HAP-1 (cell line): Measurements from ENCODE around the gene DPCD.

Experiments used
- DNase-seq, 2 experiments: peaks; one replicate each; pipeline ENCODE4 v3.0.0-alpha.2; 2016 to 2020; ENCODE audit warnings: low spot score in 2 of 2
- H3K27me3 ChIP-seq: fragments of 250-450 bp; sonication (Bioruptor Pico); 2 replicates; pipeline ENCODE4 v1.5.1; 2020; ENCODE audit warnings: low read depth, mild to moderate bottlenecking, moderate library complexity
- H3K36me3 ChIP-seq: fragments of 250-450 bp; sonication (Bioruptor Pico); replicated peaks from 2 replicates; pipeline ENCODE4 v1.5.1; 2020; ENCODE audit warnings: mild to moderate bottlenecking
- H3K4me1 ChIP-seq: fragments of 250-450 bp; sonication (Bioruptor Pico); 2 replicates; pipeline ENCODE4 v1.5.1; 2020; ENCODE audit warnings: mild to moderate bottlenecking
- H3K4me3 ChIP-seq: fragments of 250-450 bp; sonication (Bioruptor Pico); 2 replicates; pipeline ENCODE4 v1.5.1; 2020; ENCODE audit warnings: mild to moderate bottlenecking, moderate library complexity
- H3K9me3 ChIP-seq: fragments of 250-450 bp; sonication (Bioruptor Pico); 2 replicates; pipeline ENCODE4 v1.5.1; 2020; ENCODE audit warnings: mild to moderate bottlenecking, moderate library complexity
- in situ Hi-C: fragments of 300-500 bp; cut with MboI; formaldehyde crosslinking; loops from 3 replicates; pipeline ENCODE4 v1.14.3; 2020; ENCODE audit warnings: low sequenced_read_pairs, inconsistent platforms, mixed read lengths

The DPCD gene

DNA sequence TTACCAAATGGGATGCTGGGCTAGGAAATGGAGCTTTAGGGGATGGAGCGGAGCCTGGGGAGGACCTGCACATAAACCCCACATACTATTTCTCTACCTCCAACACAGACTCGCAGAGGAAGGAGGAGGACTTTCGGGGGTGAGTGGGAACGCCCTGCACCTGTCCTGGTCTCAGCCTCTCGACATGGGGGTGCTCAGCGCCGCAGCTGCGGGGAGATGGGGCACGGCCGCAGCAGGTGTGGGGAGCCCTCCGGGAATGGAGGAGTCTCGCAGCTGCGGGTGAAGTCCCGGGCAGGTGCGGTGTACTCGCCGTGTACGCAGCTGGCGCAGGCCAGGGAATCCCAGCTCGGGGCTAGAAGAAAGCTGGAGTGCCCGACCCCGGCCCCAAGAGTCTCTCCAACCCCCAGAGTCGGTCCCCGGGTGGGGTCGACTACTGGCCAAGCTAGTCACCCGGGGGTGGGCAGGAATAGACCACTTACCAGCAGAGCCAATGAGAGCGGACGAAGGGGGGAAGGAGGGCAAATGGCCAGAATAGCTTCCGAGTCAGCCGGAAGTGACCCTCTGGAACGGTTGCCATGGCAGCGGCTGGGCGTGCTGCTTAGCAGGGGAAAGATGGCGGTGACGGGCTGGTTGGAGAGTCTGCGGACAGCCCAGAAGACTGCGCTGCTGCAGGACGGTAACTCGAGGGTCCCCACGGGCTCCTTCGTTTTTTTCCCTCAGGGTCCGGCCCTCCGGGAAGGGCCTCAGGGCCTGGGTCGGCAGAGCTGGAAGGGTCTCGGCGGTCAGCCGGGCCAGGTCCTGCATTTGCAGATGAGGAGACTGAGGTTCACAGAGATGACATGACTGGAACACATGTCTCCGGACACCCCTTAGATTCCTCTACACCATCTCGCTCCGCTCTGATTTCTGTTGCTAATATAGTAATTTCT lies at the start of gene DPCD, which contains the start of gene POLL:
DPCD (plus strand) TSS at position 597 of the 929 bp plus-strand sequence; CDS start at position 613, 16 bp downstream.
POLL (minus strand) TSS at position 533 of the 929 bp plus-strand sequence. CDS start 897 bp downstream, outside the sequence.
- no peaks in the 10 kb centered on the region for H3K27me3 ChIP-seq
- in situ Hi-C loops: no loop called here
- H3K4me1 ChIP-seq: no peaks in the 10 kb centered on the region; the same call in 1 of the 2 replicates
- peak; percentile 89 to 98 for DNase-seq
- H3K36me3 ChIP-seq: peaks cover 18% of the 10 kb centered on the region
- peak within 1 kb of the TSS; percentile 80 for H3K4me3 ChIP-seq
- no peaks in the 10 kb centered on the region for H3K9me3 ChIP-seq

- no peak for DNase-seq
- no peaks in the 10 kb centered on the region for H3K36me3 ChIP-seq
These were observed 49.7 kb upstream of the DPCD start for GRCh38 chr10:101538446-101538845.

GRCh38 chr10:101545898-101546297 lies 42.2 kb upstream of the DPCD start:
- DNase-seq: peak in 1 of 2 experiments; percentile 24

More at GRCh38 chr10:101538446-101538845, 49.7 kb upstream of the DPCD start:
- peaks cover 18% of the 10 kb centered on the region for H3K4me1 ChIP-seq
- H3K9me3 ChIP-seq: no peaks in the 10 kb centered on the region
- no peak overlapping the region for H3K4me3 ChIP-seq
- H3K27me3 ChIP-seq: no peaks in the 10 kb centered on the region
- in situ Hi-C loops: no loop called here

DNA sequence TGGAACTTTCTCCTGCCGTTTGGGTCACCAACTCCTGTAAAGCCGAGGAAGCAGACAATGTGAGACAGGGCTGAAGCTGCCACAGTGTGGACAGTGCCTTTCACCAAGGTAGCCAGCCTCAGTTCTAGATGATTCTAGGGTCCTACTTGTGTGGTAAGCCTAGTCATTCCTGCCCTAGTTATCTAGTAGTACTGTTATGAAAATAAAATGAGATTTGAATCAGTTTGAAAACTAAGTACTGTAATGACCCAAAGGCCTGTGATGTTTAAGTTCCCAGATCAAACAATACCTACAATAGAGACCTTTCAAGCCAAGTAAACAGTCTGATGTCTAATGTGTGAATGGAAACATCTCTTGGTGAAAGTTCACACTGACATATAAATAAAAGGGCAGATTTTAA lies 37.2 kb upstream of the DPCD start:
- no peaks in the 10 kb centered on the region for H3K27me3 ChIP-seq
- no peak for DNase-seq
- no peaks in the 10 kb centered on the region; the same call in 1 of the 2 replicates for H3K36me3 ChIP-seq
- in situ Hi-C loops: no loop called here
- no peak overlapping the region for H3K4me3 ChIP-seq
- peaks cover 2% of the 10 kb centered on the region for H3K4me1 ChIP-seq
- no peaks in the 10 kb centered on the region for H3K9me3 ChIP-seq

More at GRCh38 chr10:101545898-101546297, 42.2 kb upstream of the DPCD start:
- Histone ChIP-seq H3K4me1 (peaks cover 3% of the 10 kb centered on the region), H3K4me3 (no peak overlapping the region), H3K36me3 (no peaks in the 10 kb centered on the region), H3K9me3 (no peaks in the 10 kb centered on the region), H3K27me3 (no peaks in the 10 kb centered on the region)
- in situ Hi-C loops: no loop called here

- in situ Hi-C loops: no loop called here
- no peaks in the 10 kb centered on the region for H3K4me1 ChIP-seq
- DNase-seq: no peak
These were observed 35.7 kb upstream of the DPCD start for GRCh38 chr10:101552442-101552841.

GRCh38 chr10:101557541-101557940 lies 30.6 kb upstream of the DPCD start:
- no peak overlapping the region for H3K4me3 ChIP-seq
- in situ Hi-C loops: no loop called here
- DNase-seq: no peak
- H3K4me1 ChIP-seq: no peaks in the 10 kb centered on the region
- no peaks in the 10 kb centered on the region for H3K27me3 ChIP-seq
- no peaks in the 10 kb centered on the region for H3K9me3 ChIP-seq
- H3K36me3 ChIP-seq: no peaks in the 10 kb centered on the region; the same call in 1 of the 2 replicates

More at GRCh38 chr10:101552442-101552841, 35.7 kb upstream of the DPCD start:
- no peak overlapping the region for H3K4me3 ChIP-seq
- no peaks in the 10 kb centered on the region for H3K9me3 ChIP-seq
- H3K36me3 ChIP-seq: no peaks in the 10 kb centered on the region; the same call in 1 of the 2 replicates
- no peaks in the 10 kb centered on the region for H3K27me3 ChIP-seq

GRCh38 chr10:101558204-101558603 lies 29.9 kb upstream of the DPCD start:
- no peaks in the 10 kb centered on the region for H3K9me3 ChIP-seq
- no peaks in the 10 kb centered on the region for H3K27me3 ChIP-seq
- no peak for DNase-seq
- no peaks in the 10 kb centered on the region for H3K4me1 ChIP-seq
- in situ Hi-C loops: no loop called here
- no peak overlapping the region for H3K4me3 ChIP-seq
- no peaks in the 10 kb centered on the region; the same call in 1 of the 2 replicates for H3K36me3 ChIP-seq

- Histone ChIP-seq H3K4me3 (no peak overlapping the region), H3K4me1 (no peaks in the 10 kb centered on the region), H3K36me3 (no peaks in the 10 kb centered on the region; the same call in 1 of the 2 replicates), H3K27me3 (no peaks in the 10 kb centered on the region), H3K9me3 (no peaks in the 10 kb centered on the region)
- in situ Hi-C loops: no loop called here
- DNase-seq: no peak
These were observed 29.2 kb upstream of the DPCD start for GRCh38 chr10:101558671-101559595.

DNA sequence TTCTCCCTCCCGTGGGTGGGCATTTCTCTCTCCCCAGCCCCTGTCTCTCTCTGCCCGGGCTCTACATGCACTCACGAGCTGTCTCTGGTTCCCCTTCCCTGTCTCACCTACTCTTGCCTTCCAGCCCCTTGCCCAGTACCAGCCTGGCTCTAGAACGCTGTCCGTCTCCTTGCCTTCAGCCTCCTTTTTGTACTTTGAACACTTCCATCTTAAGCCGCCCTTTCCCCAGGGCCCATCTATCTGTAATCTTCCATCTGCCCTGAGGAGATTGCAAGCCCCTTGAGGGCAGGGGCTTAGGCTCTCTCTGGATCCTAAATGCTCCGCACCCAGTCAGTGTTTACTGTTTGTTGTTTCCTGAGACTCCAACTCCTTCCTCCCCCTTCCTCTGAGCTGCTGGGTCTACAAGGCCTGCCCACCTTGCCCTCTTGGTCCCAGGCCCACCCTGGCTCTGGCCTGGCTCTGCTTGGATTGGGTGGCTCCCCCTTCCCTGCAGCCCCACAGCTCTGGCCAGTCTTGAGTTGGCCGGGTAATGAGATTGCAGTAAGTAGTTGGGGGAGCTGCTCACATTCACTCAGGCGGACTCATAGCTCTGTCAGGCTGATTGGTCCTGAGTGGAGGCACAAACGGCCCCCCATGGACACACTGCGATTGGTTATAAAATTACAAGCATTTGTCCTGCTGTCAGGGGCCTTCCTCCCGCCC lies 28.4 kb upstream of the DPCD start:
- no peaks in the 10 kb centered on the region for H3K4me1 ChIP-seq
- DNase-seq: no peak
- in situ Hi-C loops: loop anchor here (10.0 kb wide), 1 partner anchor 265 kb away; no protein-coding TSS in a partner anchor
- no peak overlapping the region for H3K4me3 ChIP-seq
- H3K27me3 ChIP-seq: no peaks in the 10 kb centered on the region
- no peaks in the 10 kb centered on the region for H3K9me3 ChIP-seq
- no peaks in the 10 kb centered on the region; the same call in 1 of the 2 replicates for H3K36me3 ChIP-seq

DNA sequence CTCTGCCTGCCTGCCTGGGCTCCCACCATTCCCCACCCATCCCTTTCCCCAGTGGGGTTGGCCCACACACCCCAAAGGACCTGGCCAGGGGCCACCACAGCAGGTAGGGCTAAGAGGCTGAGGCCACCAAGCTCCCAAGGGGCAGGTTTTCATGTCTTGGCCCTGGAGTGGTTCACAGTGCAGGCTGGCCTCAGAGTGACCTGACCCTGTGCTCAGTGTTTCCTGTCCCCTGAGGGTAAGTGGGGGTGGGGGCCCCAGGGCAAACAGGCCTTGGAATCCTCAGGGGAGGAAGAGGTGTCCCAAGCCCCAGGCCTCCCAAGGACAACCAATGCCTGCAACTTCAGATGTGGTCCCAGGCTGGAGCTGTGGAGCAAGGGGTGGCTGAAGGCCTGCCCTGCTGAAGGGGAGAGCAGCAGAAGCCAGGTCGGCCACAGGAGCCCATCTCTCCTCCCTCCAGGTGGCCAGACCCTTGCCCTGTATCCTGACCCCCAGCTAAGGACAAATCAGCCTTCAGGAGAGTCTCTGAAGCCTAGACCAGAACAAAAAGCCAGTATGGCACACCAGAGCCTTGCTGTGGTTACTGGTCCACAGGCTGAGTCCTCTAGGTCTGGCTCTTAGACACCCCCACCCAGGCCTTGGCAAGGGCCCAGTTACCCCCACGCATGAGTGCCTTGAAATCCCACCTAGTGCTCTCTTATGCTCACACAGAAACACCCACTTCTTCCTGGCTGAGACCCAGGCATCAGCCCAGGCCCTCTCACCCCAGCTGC lies 27.6 kb upstream of the DPCD start:
- no peaks in the 10 kb centered on the region; the same call in 1 of the 2 replicates for H3K36me3 ChIP-seq
- H3K27me3 ChIP-seq: no peaks in the 10 kb centered on the region
- H3K4me3 ChIP-seq: no peak overlapping the region
- DNase-seq: no peak
- H3K4me1 ChIP-seq: no peaks in the 10 kb centered on the region
- no peaks in the 10 kb centered on the region for H3K9me3 ChIP-seq
- in situ Hi-C loops: loop anchor here (10.0 kb wide), 1 partner anchor 266 kb away; no protein-coding TSS in a partner anchor

DNA sequence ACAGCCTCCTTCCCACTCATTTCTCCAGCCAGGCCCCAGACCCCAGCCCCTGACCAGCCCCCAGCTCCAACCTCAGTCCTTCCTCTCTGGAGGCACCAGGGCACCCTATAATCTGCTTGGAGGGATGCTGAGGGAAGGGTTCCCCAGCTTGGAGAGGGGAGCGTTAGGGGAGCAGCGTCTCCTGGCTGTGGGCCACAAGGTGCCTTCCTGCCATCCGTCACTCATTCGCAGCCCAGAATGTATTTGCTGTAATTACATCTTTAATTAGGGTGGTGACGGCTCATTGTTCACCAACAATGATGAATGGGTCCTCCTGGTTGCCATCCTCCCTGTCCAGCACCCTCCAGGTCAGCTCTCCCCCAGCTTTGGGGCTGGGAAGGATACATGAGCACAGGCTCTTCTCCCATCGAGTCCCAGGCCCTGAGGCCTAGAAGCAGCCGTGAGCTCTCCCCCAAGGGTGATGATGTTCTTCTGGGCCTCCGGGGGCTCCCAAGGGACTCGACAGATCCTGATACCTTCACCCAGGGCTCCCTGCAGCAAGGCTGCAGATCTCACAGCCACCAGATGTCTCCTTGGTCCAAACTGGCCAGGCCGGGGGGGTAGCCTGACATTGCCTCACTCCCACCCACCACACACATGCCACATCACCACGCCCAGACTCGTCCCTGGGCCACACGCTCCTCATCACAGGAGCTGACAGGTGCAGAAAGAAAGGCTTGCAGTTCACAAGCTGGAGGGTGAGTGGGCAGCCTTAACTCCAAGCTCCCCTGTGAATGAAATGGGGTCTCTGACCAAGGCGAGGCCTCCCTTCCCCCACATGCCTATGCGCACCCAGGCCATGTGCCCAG lies 26.8 kb upstream of the DPCD start:
- no peaks in the 10 kb centered on the region for H3K36me3 ChIP-seq
- H3K9me3 ChIP-seq: no peaks in the 10 kb centered on the region
- H3K4me3 ChIP-seq: no peak overlapping the region
- no peaks in the 10 kb centered on the region for H3K4me1 ChIP-seq
- in situ Hi-C loops: loop anchor here (10.0 kb wide), 1 partner anchor 266 kb away; no protein-coding TSS in a partner anchor
- no peak for DNase-seq
- no peaks in the 10 kb centered on the region for H3K27me3 ChIP-seq
